Measurements from ENCODE around the gene GRAMD2A. TPM values are rescaled to one million over a fixed set of nuclear protein-coding genes. Genes with fewer than 3 reads are reported as not detected.

The GRAMD2A gene
- total RNA-seq, 1 experiment from 2014 or later, result 1.3 TPM

GRCh38 chr15:72139667-72140066, 57.9 kb downstream of the GRAMD2A start:
- Histone ChIP-seq H3K27ac (ENCODE audit: insufficient read length, low read depth, low read length) (no peak overlapping the region), H3K18ac (ENCODE audit: insufficient read length, low read depth, low read length) (no peak overlapping the region), H3K23ac (ENCODE audit: insufficient read length, low read depth, low read length) (no peak overlapping the region), H2AK5ac (ENCODE audit: insufficient read length, low read length) (no peak overlapping the region), H3K4ac (ENCODE audit: low read depth, low read length) (no peak overlapping the region), H3K4me1 (ENCODE audit: insufficient read depth, low read length) (no peaks in the 10 kb centered on the region), H3T11ph (ENCODE audit: low read length) (no peak overlapping the region), H4K91ac (ENCODE audit: insufficient read length, low read depth, low read length) (no peak overlapping the region), H3K23me2 (ENCODE audit: insufficient read length, low read depth, low read length, poor library complexity, severe bottlenecking) (no peaks in the 10 kb centered on the region), H2BK20ac (ENCODE audit: low read depth, low read length, poor library complexity, severe bottlenecking) (no peak overlapping the region), H2BK12ac (ENCODE audit: insufficient read length, low read depth, low read length) (no peak overlapping the region), H4K20me1 (ENCODE audit: control insufficient read depth, insufficient read depth, insufficient read length) (no peaks in the 10 kb centered on the region), H2BK15ac (ENCODE audit: low read depth, low read length) (no peak overlapping the region), H3K4me2 (ENCODE audit: insufficient read depth, insufficient read length, low read length) (no peak overlapping the region), H3K27me3 (ENCODE audit: insufficient read depth, low read length) (no peaks in the 10 kb centered on the region), H4K8ac (replicated peaks; ENCODE audit: insufficient read length, low read depth, low read length) (no peak overlapping the region), H3K79me2 (ENCODE audit: insufficient read depth, low read length) (no peaks in the 10 kb centered on the region), H2BK5ac (ENCODE audit: insufficient read length, low read length) (no peak overlapping the region), H3K14ac (ENCODE audit: insufficient read depth, low read length) (no peak overlapping the region), H2BK120ac (ENCODE audit: low read depth, low read length, poor library complexity, severe bottlenecking) (no peak overlapping the region), H3K9ac (ENCODE audit: extremely low read depth, insufficient read length, low read length) (no peak overlapping the region), H3K9me3 (ENCODE audit: control insufficient read depth, low read depth, low read length) (no peaks in the 10 kb centered on the region), H3K56ac (ENCODE audit: insufficient read length, low read depth, low read length) (no peak overlapping the region), H2AFZ (ENCODE audit: low read length) (no peak overlapping the region), H4K5ac (ENCODE audit: insufficient read length, low read depth, low read length) (no peak overlapping the region), H3K79me1 (ENCODE audit: insufficient read depth, low read depth, low read length, poor library complexity, severe bottlenecking) (no peaks in the 10 kb centered on the region)
- TF ChIP-seq CTCF (conservative IDR thresholded peaks at IDR 0.05), result no peak
- no CpG with 5 or more reads among the region's 4 CpGs for WGBS (ENCODE audit: extremely low coverage, insufficient read length, low lambda C conversion rate)
- Mint-ChIP-seq H3K9me3 (no peaks in the 10 kb centered on the region), H3K36me3 (ENCODE audit: insufficient read depth in 1 of 3, low read depth in 3 of 3) (no peaks in the 10 kb centered on the region), H3K27ac (no peak overlapping the region; a peak in 1 of 7 replicates), H3K27me3 (ENCODE audit: low read depth) (no peaks in the 10 kb centered on the region), H3K4me3 (no peak overlapping the region), H3K4me1 (no peaks in the 10 kb centered on the region)
- no peak for DNase-seq
